HepG2 (cell line): ENCODE data around the gene CLTA. TPM values are rescaled to one million over a fixed set of nuclear protein-coding genes. Genes with fewer than 3 reads are reported as not detected.

Experiments used
- GLI4 ChIP-seq: sonication (generic); formaldehyde crosslinking; IDR thresholded peaks from 2 replicates; pipeline ENCODE4 v1.5.1; 2020; ENCODE audit warnings: missing genetic modification reagents, mild to moderate bottlenecking, moderate library complexity, borderline replicate concordance
- KMT2A ChIP-seq: sonication (generic); formaldehyde crosslinking; IDR thresholded peaks from 2 replicates; pipeline ENCODE4 v1.4.0; 2020; ENCODE audit warnings: missing genetic modification reagents
- MAF1 ChIP-seq: sonication (generic); formaldehyde crosslinking; IDR thresholded peaks from 2 replicates; pipeline ENCODE4 v1.5.0; 2020; ENCODE audit warnings: missing genetic modification reagents, borderline replicate concordance
- polyA plus RNA-seq, 8 experiments: library from polyadenylated mRNA; depleted of rRNA in 3 of 8; stranded (reverse) in 7 of 8; unstranded in 1 of 8; fragments of >200 nt; fragmentation: Illumina TruSeq in 4 of 8; extraction: Trizol in 4 of 8; gene quantifications; 2 replicates each; pipeline versions ENCODE4 v1.2.1 to v1.2.3, GENCODE V29; 2011 to 2016; ENCODE audit warnings: low read depth in 4 of 8, missing spikeins in 1 of 8, mixed read lengths in 1 of 8; ENCODE audit not compliant: insufficient read depth in 1 of 8
- total RNA-seq, 5 experiments: library from RNA; depleted of rRNA; stranded (reverse); fragments of >200 nt; fragmentation: Illumina TruSeq; extraction: Trizol; gene quantifications; 2 replicates each; pipeline ENCODE4 v1.2.3, GENCODE V29; 2016; ENCODE audit warnings: low read depth in 1 of 5
- TF ChIP-seq, protein P1 (sequence below): sonication (generic); formaldehyde crosslinking; IDR thresholded peaks from one replicate; pipeline ENCODE4 v1.5.1; 2020; ENCODE audit warnings: mild to moderate bottlenecking, missing genetic modification reagents; ENCODE audit errors: not compliant biosample characterization
- TF ChIP-seq, protein P2 (sequence below): sonication (generic); formaldehyde crosslinking; IDR thresholded peaks from 2 replicates; pipeline ENCODE4 v1.4.0; 2020; ENCODE audit warnings: mild to moderate bottlenecking, missing genetic modification reagents
- TF ChIP-seq, protein P3 (sequence below): sonication (generic); formaldehyde crosslinking; IDR thresholded peaks from 2 replicates; pipeline ENCODE4 v1.4.0; 2020; ENCODE audit warnings: missing genetic modification reagents
- TF ChIP-seq, protein P4 (sequence below): IDR thresholded peaks from 2 replicates; pipeline ENCODE4 v1.6.1; 2016; ENCODE audit warnings: missing genetic modification reagents, missing compliant biosample characterization
- TF ChIP-seq, protein P5 (sequence below): sonication (generic); formaldehyde crosslinking; IDR thresholded peaks from 2 replicates; pipeline ENCODE4 v1.4.0; 2020; ENCODE audit warnings: missing genetic modification reagents

The CLTA gene
- total and polyA plus RNA-seq, 2 of the 13 experiments (the other 11 are each of a cell fraction or from before 2014, with no cell fraction given) = 143 to 222 TPM

DNA sequence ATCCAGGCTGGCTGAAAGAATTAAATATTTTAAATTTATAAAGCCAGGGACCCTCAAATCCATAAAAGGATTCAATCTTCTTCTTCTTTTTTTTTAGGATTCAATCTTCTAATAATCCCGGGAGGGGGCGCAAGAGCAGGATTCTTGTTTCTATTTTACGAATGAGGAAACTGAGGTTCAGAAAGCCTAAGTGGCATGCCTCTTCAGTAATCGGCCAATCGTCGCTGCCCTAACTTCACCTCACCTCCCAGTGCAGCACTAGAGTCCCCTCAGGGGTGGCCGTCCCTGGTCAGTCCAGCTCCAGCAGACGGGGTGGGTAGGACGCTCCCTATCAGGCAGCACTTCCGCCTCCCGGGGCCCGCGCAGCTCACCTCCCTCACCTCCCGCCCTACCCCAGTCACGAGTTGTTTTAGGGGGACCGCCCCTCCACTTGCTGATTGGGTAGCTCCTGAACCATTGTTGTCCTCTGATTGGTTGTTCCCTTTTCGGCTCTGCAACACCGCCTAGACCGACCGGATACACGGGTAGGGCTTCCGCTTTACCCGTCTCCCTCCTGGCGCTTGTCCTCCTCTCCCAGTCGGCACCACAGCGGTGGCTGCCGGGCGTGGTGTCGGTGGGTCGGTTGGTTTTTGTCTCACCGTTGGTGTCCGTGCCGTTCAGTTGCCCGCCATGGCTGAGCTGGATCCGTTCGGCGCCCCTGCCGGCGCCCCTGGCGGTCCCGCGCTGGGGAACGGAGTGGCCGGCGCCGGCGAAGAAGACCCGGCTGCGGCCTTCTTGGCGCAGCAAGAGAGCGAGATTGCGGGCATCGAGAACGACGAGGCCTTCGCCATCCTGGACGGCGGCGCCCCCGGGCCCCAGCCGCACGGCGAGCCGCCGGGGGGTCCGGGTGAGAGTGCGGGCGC is at the start of gene CLTA (continued):
- TF ChIP-seq, protein P1, sequence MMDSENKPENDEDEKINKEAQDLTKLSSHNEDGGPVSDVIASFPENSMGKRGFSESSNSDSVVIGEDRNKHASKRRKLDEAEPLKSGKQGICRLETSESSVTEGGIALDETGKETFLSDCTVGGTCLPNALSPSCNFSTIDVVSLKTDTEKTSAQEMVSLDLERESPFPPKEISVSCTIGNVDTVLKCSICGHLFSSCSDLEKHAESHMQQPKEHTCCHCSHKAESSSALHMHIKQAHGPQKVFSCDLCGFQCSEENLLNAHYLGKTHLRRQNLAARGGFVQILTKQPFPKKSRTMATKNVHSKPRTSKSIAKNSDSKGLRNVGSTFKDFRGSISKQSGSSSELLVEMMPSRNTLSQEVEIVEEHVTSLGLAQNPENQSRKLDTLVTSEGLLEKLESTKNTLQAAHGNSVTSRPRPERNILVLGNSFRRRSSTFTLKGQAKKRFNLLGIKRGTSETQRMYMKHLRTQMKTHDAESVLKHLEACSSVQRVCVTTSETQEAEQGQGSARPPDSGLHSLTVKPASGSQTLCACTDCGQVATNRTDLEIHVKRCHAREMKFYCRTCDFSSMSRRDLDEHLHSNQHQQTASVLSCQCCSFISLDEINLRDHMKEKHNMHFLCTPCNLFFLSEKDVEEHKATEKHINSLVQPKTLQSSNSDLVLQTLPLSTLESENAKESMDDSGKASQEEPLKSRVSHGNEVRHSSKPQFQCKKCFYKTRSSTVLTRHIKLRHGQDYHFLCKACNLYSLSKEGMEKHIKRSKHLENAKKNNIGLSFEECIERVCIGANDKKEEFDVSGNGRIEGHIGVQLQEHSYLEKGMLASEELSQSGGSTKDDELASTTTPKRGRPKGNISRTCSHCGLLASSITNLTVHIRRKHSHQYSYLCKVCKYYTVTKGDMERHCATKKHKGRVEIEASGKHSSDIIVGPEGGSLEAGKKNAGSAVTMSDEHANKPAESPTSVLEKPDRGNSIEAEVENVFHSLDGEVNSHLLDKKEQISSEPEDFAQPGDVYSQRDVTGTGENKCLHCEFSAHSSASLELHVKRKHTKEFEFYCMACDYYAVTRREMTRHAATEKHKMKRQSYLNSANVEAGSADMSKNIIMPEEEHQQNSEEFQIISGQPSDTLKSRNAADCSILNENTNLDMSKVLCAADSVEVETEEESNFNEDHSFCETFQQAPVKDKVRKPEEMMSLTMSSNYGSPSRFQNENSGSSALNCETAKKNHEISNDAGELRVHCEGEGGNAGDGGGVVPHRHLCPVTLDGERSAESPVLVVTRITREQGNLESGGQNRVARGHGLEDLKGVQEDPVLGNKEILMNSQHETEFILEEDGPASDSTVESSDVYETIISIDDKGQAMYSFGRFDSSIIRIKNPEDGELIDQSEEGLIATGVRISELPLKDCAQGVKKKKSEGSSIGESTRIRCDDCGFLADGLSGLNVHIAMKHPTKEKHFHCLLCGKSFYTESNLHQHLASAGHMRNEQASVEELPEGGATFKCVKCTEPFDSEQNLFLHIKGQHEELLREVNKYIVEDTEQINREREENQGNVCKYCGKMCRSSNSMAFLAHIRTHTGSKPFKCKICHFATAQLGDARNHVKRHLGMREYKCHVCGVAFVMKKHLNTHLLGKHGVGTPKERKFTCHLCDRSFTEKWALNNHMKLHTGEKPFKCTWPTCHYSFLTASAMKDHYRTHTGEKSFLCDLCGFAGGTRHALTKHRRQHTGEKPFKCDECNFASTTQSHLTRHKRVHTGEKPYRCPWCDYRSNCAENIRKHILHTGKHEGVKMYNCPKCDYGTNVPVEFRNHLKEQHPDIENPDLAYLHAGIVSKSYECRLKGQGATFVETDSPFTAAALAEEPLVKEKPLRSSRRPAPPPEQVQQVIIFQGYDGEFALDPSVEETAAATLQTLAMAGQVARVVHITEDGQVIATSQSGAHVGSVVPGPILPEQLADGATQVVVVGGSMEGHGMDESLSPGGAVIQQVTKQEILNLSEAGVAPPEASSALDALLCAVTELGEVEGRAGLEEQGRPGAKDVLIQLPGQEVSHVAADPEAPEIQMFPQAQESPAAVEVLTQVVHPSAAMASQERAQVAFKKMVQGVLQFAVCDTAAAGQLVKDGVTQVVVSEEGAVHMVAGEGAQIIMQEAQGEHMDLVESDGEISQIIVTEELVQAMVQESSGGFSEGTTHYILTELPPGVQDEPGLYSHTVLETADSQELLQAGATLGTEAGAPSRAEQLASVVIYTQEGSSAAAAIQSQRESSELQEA (CRISPR knock-in tag) = peak; percentile 90
- TF ChIP-seq, protein P2, sequence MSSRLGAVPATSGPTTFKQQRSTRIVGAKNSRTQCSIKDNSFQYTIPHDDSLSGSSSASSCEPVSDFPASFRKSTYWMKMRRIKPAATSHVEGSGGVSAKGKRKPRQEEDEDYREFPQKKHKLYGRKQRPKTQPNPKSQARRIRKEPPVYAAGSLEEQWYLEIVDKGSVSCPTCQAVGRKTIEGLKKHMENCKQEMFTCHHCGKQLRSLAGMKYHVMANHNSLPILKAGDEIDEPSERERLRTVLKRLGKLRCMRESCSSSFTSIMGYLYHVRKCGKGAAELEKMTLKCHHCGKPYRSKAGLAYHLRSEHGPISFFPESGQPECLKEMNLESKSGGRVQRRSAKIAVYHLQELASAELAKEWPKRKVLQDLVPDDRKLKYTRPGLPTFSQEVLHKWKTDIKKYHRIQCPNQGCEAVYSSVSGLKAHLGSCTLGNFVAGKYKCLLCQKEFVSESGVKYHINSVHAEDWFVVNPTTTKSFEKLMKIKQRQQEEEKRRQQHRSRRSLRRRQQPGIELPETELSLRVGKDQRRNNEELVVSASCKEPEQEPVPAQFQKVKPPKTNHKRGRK (CRISPR knock-in tag) = 0 out of 2 replicates have a peak, but pooled peaks have one; percentile 19
- TF ChIP-seq, protein P3, sequence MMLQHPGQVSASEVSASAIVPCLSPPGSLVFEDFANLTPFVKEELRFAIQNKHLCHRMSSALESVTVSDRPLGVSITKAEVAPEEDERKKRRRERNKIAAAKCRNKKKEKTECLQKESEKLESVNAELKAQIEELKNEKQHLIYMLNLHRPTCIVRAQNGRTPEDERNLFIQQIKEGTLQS (CRISPR knock-in tag) = no peak
- TF ChIP-seq, protein P4, sequence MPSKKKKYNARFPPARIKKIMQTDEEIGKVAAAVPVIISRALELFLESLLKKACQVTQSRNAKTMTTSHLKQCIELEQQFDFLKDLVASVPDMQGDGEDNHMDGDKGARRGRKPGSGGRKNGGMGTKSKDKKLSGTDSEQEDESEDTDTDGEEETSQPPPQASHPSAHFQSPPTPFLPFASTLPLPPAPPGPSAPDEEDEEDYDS (CRISPR knock-in tag) = peak; percentile 91
- TF ChIP-seq, protein P5, sequence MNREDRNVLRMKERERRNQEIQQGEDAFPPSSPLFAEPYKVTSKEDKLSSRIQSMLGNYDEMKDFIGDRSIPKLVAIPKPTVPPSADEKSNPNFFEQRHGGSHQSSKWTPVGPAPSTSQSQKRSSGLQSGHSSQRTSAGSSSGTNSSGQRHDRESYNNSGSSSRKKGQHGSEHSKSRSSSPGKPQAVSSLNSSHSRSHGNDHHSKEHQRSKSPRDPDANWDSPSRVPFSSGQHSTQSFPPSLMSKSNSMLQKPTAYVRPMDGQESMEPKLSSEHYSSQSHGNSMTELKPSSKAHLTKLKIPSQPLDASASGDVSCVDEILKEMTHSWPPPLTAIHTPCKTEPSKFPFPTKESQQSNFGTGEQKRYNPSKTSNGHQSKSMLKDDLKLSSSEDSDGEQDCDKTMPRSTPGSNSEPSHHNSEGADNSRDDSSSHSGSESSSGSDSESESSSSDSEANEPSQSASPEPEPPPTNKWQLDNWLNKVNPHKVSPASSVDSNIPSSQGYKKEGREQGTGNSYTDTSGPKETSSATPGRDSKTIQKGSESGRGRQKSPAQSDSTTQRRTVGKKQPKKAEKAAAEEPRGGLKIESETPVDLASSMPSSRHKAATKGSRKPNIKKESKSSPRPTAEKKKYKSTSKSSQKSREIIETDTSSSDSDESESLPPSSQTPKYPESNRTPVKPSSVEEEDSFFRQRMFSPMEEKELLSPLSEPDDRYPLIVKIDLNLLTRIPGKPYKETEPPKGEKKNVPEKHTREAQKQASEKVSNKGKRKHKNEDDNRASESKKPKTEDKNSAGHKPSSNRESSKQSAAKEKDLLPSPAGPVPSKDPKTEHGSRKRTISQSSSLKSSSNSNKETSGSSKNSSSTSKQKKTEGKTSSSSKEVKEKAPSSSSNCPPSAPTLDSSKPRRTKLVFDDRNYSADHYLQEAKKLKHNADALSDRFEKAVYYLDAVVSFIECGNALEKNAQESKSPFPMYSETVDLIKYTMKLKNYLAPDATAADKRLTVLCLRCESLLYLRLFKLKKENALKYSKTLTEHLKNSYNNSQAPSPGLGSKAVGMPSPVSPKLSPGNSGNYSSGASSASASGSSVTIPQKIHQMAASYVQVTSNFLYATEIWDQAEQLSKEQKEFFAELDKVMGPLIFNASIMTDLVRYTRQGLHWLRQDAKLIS (CRISPR knock-in tag) = 0 out of 2 replicates have a peak, but pooled peaks have one; percentile 54
- TF ChIP-seq GLI4 (CRISPR knock-in tag) (peak; percentile 91; the same call in 1 of the 2 replicates), KMT2A (CRISPR knock-in tag) (peak; percentile 96), MAF1 (CRISPR knock-in tag) (peak; percentile 81)
